Measurements from ENCODE around the gene LILRA2.

LILRA2 gene

DNA sequence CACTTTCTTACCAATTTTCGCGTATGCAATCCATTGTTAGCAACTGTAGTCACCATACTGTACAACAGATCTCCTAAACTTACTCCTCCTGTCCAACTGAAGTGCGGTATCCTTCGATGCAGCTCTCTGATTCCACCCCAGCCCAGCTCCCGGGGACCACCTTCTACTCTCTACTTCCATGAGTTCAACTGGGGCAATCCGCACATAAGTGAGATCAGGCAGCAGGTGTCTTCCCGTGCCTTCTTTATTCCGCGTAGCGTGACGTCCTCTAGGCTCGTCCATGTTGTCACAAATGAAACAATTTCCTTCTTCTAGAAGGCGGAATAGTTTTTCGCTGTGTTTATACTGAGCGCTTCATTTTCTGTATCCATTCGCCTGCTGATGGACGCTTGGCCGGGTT, 65.1 kb downstream of the LILRA2 start:
- no peak for DNase-seq
- Histone ChIP-seq H3K36me3 (ENCODE audit: insufficient read depth, low read length) (no peaks in the 10 kb centered on the region), H3K4me2 (ENCODE audit: insufficient read depth, low read length) (no peak overlapping the region), H4K20me1 (ENCODE audit: insufficient read depth, low read length) (no peaks in the 10 kb centered on the region), H3K79me2 (ENCODE audit: insufficient read depth, low read length) (no peaks in the 10 kb centered on the region), H3K27me3 (ENCODE audit: insufficient read depth, low read length, poor library complexity) (peaks cover 3% of the 10 kb centered on the region), H2AFZ (ENCODE audit: low read depth, low read length) (no peak overlapping the region), H3K9me3 (ENCODE audit: insufficient read depth, low read length, severe bottlenecking) (no peaks in the 10 kb centered on the region), H3K27ac (ENCODE audit: low read length) (no peak overlapping the region), H3K9ac (ENCODE audit: low read depth, low read length) (no peak overlapping the region), H3K4me3 (ENCODE audit: low read depth in 1 of 2, low read length in 2 of 2) (no peak overlapping the region), H3K4me1 (ENCODE audit: insufficient read depth, low read length) (no peaks in the 10 kb centered on the region)
- no peak for ATAC-seq (ENCODE audit: insufficient read depth, low read depth)
- TF ChIP-seq CTCF (IDR thresholded peaks at IDR 0.05; ENCODE audit: borderline replicate concordance, extremely low read depth, low read length, poor library complexity, severe bottlenecking) (no peak), EZH2 (IDR thresholded peaks at IDR 0.05; ENCODE audit: borderline replicate concordance, low read depth, low read length, severe bottlenecking) (no peak)

Measured in DND-41 (cell line).